GM12865 (cell line): ENCODE data around the gene SLC25A40.
"Not testable (repeated sequence)": the region's sequence is repeated elsewhere in the genome, so short reads cannot be mapped to it uniquely, and the experiment has no call there.

Experiments
- DNase-seq: peaks from one replicate; pipeline ENCODE4 v3.0.0; 2010; ENCODE audit warnings: low read depth
- H3K4me3 ChIP-seq: 2 replicates; pipeline ENCODE4 v1.5.1; 2011; ENCODE audit warnings: mild to moderate bottlenecking, low read depth, low read length, control low read depth
- CTCF ChIP-seq: IDR thresholded peaks from 2 replicates; pipeline ENCODE4 v1.5.1; 2011; ENCODE audit warnings: low read length, control low read depth, low read depth, inconsistent platforms; ENCODE audit not compliant: insufficient read depth; ENCODE audit errors: missing control alignments

SLC25A40 gene

GRCh38 chr7:87876040-87876868, at the start of gene SLC25A40, which contains the start of gene DBF4:
TSS of gene SLC25A40 (minus strand) at chr7:87876360. CDS start at chr7:87858727, 17,633 bp downstream.
TSS of gene DBF4 (plus strand) at chr7:87876493. CDS start at chr7:87876733, 240 bp downstream.
- peak; percentile 98 for DNase-seq
- TF ChIP-seq CTCF = no peak
- H3K4me3 ChIP-seq = peak within 1 kb of the TSS; percentile 100

- H3K4me3 ChIP-seq, DNase-seq: not testable (repeated sequence)
These were observed 46.7 kb upstream of the SLC25A40 start for GRCh38 chr7:87922759-87923395.

- TF ChIP-seq CTCF = no peak
- no peak overlapping the region for H3K4me3 ChIP-seq
- no peak for DNase-seq
These were observed 44.4 kb upstream of the SLC25A40 start for GRCh38 chr7:87920578-87920977.

- no peak overlapping the region for H3K4me3 ChIP-seq
- TF ChIP-seq CTCF = no peak
- no peak for DNase-seq
These were observed 43.7 kb upstream of the SLC25A40 start for GRCh38 chr7:87919875-87920274.

- no peak for DNase-seq
- H3K4me3 ChIP-seq = no peak overlapping the region
- no peak for TF ChIP-seq CTCF
These were observed 42.6 kb upstream of the SLC25A40 start for GRCh38 chr7:87918740-87919139.

GRCh38 chr7:87912121-87912520, 36.0 kb upstream of the SLC25A40 start:
- DNase-seq = no peak
- TF ChIP-seq CTCF = no peak
- H3K4me3 ChIP-seq = no peak overlapping the region

GRCh38 chr7:87908814-87909213, 32.7 kb upstream of the SLC25A40 start:
- not testable (repeated sequence) for H3K4me3 ChIP-seq

GRCh38 chr7:87907136-87907906, 31.2 kb upstream of the SLC25A40 start:
- DNase-seq, H3K4me3 ChIP-seq: not testable (repeated sequence)

More at GRCh38 chr7:87908814-87909213, 32.7 kb upstream of the SLC25A40 start:
- not testable (repeated sequence) for DNase-seq
